DMS53 treated with DMSO at 0.1 percent for 48 hours (cell line): ENCODE measurements around the gene RNF157.
A peak's percentile ranks its signal among the peaks of the same experiment; 100 is the strongest.

Experiments
- DNase-seq: peaks from one replicate; lab custom pipeline; 2025; ENCODE audit not compliant: unreplicated experiment; lab: John Stamatoyannopoulos, UW

RNF157 gene

DNA sequence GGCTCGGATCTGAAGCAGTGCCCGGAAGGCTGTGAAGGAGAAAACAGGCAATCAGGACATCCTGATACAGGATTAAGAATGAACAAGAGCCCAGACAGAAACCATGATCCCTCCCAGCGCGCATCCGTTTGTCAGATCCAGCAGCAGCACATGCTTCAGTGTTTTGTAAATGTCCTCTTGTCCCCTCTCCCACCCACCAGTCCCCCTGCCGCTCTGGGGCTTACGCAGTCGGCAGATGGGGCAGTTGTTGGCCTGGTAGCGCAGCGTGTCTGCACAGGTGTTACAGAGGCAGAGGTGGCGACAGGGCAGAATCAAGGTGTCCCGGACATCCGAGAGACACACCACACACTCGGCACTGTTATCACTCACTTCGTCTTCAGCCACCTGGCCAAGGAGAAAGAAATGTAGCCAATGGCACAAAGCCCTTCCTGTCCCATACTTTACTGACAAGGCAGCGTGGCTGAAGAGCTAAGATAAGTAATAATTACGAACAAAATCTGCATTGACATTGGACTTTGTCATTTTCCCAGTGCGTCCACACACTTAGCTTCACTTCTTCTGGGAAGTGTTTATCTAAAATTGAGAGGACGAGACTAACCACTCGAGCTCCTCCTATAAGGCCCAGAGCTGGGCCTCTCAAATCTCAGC lies 78.5 kb downstream of the RNF157 start:
- DNase-seq: no peak

DNA sequence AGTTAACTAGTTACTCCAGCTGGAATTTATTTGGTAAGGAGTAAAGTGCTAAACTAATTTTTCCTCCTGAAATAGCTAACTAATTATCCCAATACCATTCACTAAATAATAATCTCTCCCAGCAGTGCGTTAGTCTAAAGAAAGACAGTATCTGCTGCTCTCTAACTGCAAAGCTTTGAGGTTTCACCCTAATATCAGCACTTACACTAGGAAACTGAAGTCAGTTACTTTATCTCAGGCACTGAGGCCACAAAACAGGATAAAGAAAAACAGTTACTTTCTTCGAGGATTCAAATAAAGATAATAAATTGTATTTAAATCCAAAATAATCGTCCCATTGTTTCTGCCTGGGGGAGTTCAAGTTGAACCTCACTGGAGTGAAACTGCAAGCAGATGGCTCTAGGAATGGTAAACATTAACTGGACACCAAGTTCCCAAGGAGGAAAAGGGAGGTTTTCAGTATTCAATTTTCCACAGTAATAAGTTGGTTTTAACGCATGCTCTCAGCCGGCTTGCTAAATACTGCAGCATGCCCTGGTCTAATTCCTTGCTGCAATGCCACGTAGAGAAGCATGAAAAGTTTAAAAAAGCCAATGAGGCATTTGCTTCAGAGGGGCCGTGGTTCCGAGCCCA lies 79.3 kb downstream of the RNF157 start:
- DNase-seq: peak; percentile 10

GRCh38 chr17:76159157-76159556 lies 81.1 kb downstream of the RNF157 start:
- no peak for DNase-seq

- no peak for DNase-seq
These were observed 82.5 kb downstream of the RNF157 start for GRCh38 chr17:76157759-76158158.

GRCh38 chr17:76156662-76156991 lies 83.7 kb downstream of the RNF157 start:
- DNase-seq: no peak

DNA sequence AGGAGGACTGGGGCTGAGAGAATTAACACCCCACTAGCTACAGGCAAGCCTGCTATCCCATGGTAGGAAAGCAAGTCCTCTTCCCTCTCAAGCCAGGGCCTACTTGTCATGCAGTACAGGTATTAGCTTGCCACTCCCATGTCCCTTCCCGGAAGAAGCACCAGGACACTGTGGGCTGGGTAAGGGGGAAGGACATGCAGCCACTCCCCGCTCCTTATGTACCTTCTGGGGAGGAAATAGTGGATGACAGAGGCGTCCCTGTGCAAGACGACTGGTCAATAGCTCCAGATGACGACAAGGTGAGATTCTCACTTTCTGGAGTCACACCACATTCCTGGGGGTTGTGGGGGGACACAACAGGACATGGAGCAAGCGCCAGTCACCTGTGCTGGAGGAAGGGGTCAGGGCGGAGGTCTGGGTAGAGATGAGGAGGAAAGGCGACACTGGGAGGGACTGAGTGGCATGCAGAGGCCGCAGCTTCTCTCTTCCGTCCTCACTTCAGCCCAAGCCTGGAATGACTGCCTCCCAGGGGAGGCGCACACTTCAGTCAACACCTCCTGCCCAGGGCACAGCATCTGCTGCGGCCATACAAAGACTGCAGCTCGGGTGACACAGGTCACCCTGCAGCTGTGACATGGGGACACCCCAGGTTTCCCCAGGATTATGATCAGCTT lies 84.2 kb downstream of the RNF157 start:
- DNase-seq: no peak

GRCh38 chr17:76154936-76155845 lies 85.1 kb downstream of the RNF157 start:
- no peak for DNase-seq

DNA sequence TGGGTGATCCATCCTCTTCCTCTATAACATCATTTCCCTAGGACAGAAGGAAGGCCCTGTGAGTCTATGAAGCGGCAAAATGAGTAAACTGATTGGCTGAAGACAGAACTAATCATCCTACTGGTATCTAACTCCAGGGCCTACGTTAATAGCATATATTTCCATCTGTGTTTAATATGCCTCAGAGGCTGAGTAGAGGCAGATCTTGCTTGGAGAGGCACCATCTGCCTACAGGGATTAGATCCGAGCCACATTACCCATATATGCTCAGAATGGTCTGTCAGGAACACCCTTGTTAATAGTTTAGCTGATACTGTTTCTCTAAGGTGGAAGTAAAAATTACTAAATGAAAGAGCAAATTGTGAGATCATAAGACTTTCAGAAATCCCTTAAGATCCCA lies 86.0 kb downstream of the RNF157 start:
- DNase-seq: no peak

DNA sequence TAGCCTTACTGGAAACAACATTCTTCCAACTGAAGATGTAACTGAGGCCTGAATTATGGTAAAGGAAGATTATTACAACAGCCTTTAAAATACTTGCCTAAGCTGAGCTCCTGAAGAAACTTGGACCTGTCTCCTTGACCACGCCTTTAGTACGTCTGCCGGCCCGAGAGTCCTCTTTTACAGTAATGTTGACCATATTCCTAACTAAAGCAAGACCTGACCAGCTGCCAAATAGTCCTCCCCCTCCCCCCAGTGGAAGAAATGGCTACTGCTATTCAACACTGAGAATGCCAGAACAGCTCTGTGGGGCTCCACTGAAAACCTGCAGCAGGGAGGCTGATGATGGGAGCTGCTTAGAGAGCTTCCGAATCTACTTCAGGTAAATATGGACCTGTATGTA lies 86.7 kb downstream of the RNF157 start:
- no peak for DNase-seq

DNA sequence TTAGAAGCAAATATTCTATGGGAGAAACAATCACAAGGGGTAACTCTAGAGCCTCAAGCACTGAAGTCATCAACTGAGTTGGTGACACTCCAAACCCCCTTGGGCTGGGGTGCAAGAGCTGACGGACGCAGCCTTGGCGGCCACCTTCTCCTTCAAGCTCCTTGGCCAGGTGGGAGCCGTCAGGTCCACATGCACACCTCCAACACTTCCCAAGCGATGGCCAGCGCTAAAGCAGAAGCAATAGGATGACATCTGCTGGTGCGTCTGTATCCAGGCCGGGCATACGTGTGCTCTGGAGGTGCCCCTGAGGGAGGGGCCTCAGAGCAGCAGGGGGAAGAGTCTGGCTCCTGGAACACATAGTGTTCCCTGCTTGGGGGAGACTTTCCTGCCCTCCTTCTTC lies 87.1 kb downstream of the RNF157 start:
- no peak for DNase-seq

- DNase-seq: no peak
These were observed 87.7 kb downstream of the RNF157 start for GRCh38 chr17:76152591-76152990.

GRCh38 chr17:76151896-76152454 lies 88.3 kb downstream of the RNF157 start:
- no peak for DNase-seq

DNA sequence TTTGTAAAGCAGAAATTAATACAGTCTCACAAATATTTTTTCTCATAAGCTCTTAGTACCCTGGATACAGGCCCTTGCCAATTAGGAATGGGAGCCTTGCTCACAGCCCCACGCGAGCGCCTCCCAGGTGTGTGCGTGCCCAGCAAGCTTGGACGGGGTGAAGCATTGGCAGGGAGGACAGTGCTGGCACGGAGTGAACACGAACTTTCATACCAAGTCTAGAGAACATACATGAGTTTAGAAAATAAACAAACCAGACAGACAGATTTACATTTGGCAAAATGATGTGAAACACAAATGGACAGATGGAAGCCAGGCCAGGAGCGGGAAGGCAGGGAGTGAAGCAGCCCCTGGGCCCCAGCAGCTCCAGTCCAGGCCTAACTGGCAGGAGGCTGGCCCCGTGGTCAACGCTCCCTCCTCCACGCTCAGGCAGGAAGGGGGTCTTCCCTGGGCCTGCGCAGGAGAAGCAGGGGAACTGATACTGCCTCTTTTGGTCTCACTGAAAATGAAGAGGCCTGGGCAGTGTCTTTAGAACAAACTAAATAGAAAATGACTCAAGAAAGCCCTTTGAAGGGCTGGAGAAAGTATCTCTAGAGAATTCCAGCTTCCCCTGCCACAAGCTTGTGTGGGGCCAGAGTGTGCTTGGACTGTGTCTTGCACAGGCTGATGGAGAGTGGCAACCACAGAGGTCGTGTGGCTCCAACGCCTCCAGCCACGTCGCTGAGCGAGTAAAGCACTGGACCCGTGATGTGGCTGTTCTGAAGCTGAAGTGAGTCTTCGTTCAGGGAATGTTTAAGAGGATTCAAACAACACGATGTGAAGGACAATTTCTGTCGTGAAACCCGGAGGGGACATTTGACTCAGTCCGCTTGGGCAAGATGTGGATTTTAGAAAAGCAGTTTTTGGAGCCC lies 89.3 kb downstream of the RNF157 start:
- no peak for DNase-seq

- no peak for DNase-seq
These were observed 91.1 kb downstream of the RNF157 start for GRCh38 chr17:76149214-76149613.

GRCh38 chr17:76148015-76148326 lies 92.3 kb downstream of the RNF157 start:
- no peak for DNase-seq

DNA sequence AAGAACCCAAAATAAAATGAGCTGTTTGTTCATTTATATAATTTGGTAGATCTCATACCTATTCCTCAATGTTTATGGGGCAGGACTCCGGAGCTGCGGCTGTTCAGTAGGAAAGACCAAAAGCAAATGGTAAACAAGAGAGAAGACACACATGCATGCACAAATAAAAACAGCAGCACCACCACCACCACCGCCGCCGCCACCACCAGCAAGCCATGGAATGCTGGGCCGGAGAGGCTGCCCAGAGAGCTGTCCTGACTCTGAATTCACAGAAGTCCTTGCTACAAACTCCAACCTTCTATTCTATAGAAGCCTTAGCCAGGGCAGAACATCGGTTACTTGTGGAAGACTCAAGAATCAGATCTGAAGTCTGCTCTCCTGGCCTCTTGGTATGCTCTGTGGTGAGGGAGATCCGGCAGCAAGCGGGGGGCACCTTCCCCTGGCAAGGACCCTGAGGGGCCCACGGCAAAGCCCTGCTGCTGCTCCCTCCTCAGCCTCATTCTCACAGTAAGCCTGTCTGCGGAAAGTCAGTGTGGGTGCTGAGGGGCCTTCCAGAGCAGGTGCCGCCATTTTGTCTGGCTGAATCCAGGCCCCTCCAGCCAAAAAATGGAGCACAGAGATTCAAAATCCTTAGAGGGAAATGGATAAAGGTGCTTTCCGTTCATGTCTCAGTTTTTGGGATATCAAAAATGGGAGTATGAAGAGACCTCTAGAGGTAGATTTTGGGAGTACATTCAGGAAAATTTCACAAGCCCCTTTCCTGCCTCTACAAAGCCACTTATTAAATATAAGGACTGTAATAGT lies 92.9 kb downstream of the RNF157 start:
- peak; percentile 22 for DNase-seq

DNA sequence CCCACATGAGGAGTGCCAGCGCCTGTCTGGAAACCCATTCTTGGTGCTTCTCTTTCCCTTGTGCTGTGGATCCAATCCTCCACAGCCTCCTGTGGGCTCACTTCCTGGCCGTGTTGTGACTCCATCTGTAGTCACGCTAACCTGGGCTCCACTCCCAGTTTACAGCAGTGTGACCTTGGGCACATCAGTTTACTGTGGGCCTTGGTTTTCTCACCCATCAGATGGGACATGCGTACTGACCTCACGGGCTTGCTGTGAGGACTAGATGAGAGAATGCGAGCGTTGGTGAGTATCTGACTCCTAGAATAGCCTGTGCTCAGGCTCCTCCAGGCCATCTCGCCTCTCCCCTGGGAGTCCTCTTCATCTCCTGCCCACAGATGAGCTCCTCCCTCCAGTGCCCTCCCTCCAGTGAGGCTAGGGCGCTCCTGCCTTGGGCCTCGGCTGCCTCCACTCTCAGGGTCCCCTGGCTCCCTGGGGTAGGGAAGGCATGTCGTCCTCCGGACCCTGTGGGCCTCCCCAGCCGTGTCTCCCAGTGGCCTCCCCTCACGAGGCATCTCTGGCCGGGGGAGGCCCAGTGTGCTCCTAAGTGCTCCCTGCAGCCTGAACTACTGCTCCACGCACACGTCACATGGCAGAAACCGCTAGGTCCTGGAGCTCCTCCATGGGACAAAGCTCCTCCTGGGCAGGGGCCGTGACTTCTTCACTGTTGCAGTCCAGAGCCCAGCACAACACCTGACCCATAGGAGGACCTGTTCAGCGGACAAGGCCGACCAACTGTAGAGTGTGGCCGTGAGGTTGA lies 94.0 kb downstream of the RNF157 start:
- DNase-seq: no peak

GRCh38 chr17:76145231-76146052 lies 94.9 kb downstream of the RNF157 start:
- peak; percentile 92 for DNase-seq
